GM23338 (cell line): Measurements from ENCODE around the gene MGAT4B. TPM values are rescaled to one million over a fixed set of nuclear protein-coding genes. Genes with fewer than 3 reads are reported as not detected.
"Not testable (repeated sequence)": the region's sequence is repeated elsewhere in the genome, so short reads cannot be mapped to it uniquely, and the experiment has no call there.

Experiments used
- ATAC-seq: fragments of 200-7000 bp; cut with Tn5 transposase; 3 replicates; pipeline ENCODE4 v1.9.1; 2020
- DNase-seq: peaks from one replicate; pipeline ENCODE4 v3.0.0-alpha.2; 2015; ENCODE audit warnings: low spot score
- H2AFZ ChIP-seq: fragments of 200-600 bp; sonication (generic); 2 replicates; pipeline ENCODE4 v1.8.0; 2016; ENCODE audit warnings: antibody characterized with exemption, mild to moderate bottlenecking, moderate library complexity
- H3F3A ChIP-seq: fragments of 200-600 bp; sonication (generic); replicated peaks from 2 replicates; pipeline ENCODE4 v1.8.0; 2017; ENCODE audit warnings: antibody characterized with exemption, mixed run types, low read depth
- H3K27ac ChIP-seq: fragments of 200-600 bp; sonication (generic); 2 replicates; pipeline ENCODE4 v1.6.1; 2016; ENCODE audit warnings: low read depth
- H3K27me3 ChIP-seq: fragments of 200-600 bp; sonication (generic); 2 replicates; pipeline ENCODE4 v1.8.0; 2016; ENCODE audit warnings: mild to moderate bottlenecking, mixed run types, moderate library complexity; ENCODE audit not compliant: insufficient read depth
- H3K36me3 ChIP-seq: fragments of 200-600 bp; sonication (generic); 2 replicates; pipeline ENCODE4 v1.8.0; 2016; ENCODE audit warnings: mild to moderate bottlenecking; ENCODE audit not compliant: insufficient read depth
- H3K4me1 ChIP-seq: fragments of 200-600 bp; sonication (generic); 2 replicates; pipeline ENCODE4 v1.8.0; 2016; ENCODE audit warnings: mild to moderate bottlenecking, moderate library complexity; ENCODE audit not compliant: insufficient read depth
- H3K4me2 ChIP-seq: fragments of 200-600 bp; sonication (generic); 2 replicates; pipeline ENCODE4 v1.7.1; 2017; ENCODE audit warnings: mixed run types
- H3K4me3 ChIP-seq: fragments of 200-600 bp; sonication (generic); 2 replicates; pipeline ENCODE4 v1.6.1; 2016; ENCODE audit warnings: mixed run types
- H3K79me2 ChIP-seq: fragments of 200-600 bp; sonication (generic); replicated peaks from 2 replicates; pipeline ENCODE4 v1.8.0; 2017; ENCODE audit warnings: mild to moderate bottlenecking; ENCODE audit not compliant: insufficient read depth
- H3K9me2 ChIP-seq: fragments of 200-600 bp; sonication (generic); 2 replicates; pipeline ENCODE4 v1.8.0; 2017; ENCODE audit not compliant: insufficient read depth
- H4K20me1 ChIP-seq: fragments of 200-600 bp; sonication (generic); replicated peaks from 2 replicates; pipeline ENCODE4 v1.8.0; 2017; ENCODE audit warnings: mild to moderate bottlenecking; ENCODE audit not compliant: insufficient read depth
- H3K27ac Mint-ChIP-seq: 2 replicates; pipeline ENCODE4 v1.8.0; 2020; ENCODE audit warnings: inconsistent platforms, mild to moderate bottlenecking, moderate library complexity, mixed read lengths
- H3K27me3 Mint-ChIP-seq: 3 replicates; pipeline ENCODE4 v1.8.0; 2022; ENCODE audit warnings: low read depth, mild to moderate bottlenecking, moderate library complexity, mixed read lengths, inconsistent platforms; ENCODE audit not compliant: insufficient read depth, poor library complexity
- H3K36me3 Mint-ChIP-seq: 3 replicates; pipeline ENCODE4 v1.8.0; 2021; ENCODE audit warnings: low read depth, mild to moderate bottlenecking, inconsistent platforms, moderate library complexity, mixed read lengths
- H3K4me1 Mint-ChIP-seq: 3 replicates; pipeline ENCODE4 v1.8.0; 2020; ENCODE audit warnings: mild to moderate bottlenecking, inconsistent platforms, mixed read lengths
- H3K4me3 Mint-ChIP-seq: 3 replicates; pipeline ENCODE4 v1.8.0; 2021; ENCODE audit warnings: moderate library complexity, mild to moderate bottlenecking, inconsistent platforms, mixed read lengths
- H3K9me3 Mint-ChIP-seq: 3 replicates; pipeline ENCODE4 v1.8.0; 2020; ENCODE audit warnings: moderate library complexity, mild to moderate bottlenecking, inconsistent platforms, mixed read lengths
- NANOG ChIP-seq: IDR thresholded peaks from 2 replicates; pipeline ENCODE4 v1.6.1; 2016; ENCODE audit warnings: antibody characterized with exemption, borderline replicate concordance
- ZNF331 ChIP-seq: fragments of 250-450 bp; sonication (Bioruptor Pico); IDR thresholded peaks from 2 replicates; pipeline ENCODE4 v1.5.0; 2020; ENCODE audit warnings: low read depth, mild to moderate bottlenecking, moderate library complexity
- polyA plus RNA-seq: library from polyadenylated mRNA; unstranded; fragments of >200 nt; fragmentation: Nextera tagmentation; extraction: Ambion mirVana; gene quantifications from 2 replicates; pipeline ENCODE4 v1.2.1, GENCODE V29; 2016
- total RNA-seq: library from RNA; depleted of rRNA; stranded (reverse); fragments of >200 nt; shearing (Covaris generic); gene quantifications from 2 replicates; pipeline ENCODE4 v1.2.3, GENCODE V29; 2014
- TF ChIP-seq, protein P1 (sequence below): IDR thresholded peaks from one replicate; pipeline ENCODE4 v1.6.1; 2018; ENCODE audit warnings: antibody characterized with exemption; ENCODE audit not compliant: unreplicated experiment
- TF ChIP-seq, protein P2 (sequence below), 2 experiments: fragments of 200-600 bp in 1 of 2; sonication (generic) in 1 of 2; conservative IDR thresholded peaks; 2 replicates each; pipeline versions ENCODE4 v1.5.1 to v1.6.1; 2016 to 2017; ENCODE audit warnings: antibody characterized with exemption in 2 of 2, low read depth in 2 of 2, mild to moderate bottlenecking in 2 of 2, moderate library complexity in 1 of 2

The MGAT4B gene
- total and polyA plus RNA-seq, 2 experiments from 2014 or later: 32.3 to 101 TPM

DNA sequence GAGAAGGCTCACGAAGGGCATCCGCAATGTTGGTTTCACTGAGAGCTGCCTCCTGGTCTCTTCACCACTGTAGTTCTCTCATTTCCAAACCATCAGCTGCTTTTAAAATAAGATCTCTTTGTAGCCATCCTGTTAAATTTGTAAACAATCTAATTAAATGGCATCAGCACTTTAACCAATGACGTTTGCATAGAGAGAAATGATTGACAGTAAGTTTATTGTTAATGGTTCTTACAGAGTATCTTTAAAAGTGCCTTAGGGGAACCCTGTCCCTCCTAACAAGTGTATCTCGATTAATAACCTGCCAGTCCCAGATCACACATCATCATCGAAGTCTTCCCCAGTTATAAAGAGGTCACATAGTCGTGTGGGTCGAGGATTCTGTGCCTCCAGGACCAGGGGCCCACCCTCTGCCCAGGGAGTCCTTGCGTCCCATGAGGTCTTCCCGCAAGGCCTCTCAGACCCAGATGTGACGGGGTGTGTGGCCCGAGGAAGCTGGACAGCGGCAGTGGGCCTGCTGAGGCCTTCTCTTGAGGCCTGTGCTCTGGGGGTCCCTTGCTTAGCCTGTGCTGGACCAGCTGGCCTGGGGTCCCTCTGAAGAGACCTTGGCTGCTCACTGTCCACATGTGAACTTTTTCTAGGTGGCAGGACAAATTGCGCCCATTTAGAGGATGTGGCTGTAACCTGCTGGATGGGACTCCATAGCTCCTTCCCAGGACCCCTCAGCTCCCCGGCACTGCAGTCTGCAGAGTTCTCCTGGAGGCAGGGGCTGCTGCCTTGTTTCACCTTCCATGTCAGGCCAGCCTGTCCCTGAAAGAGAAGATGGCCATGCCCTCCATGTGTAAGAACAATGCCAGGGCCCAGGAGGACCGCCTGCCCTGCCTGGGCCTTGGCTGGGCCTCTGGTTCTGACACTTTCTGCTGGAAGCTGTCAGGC is 30.7 kb upstream of the MGAT4B start:
- peaks cover 8% of the 10 kb centered on the region for H3K9me3 Mint-ChIP-seq
- ATAC-seq (no peak), DNase-seq (no peak)
- Histone ChIP-seq H3K4me2 (no peak overlapping the region), H3K27me3 (no peaks in the 10 kb centered on the region), H3K36me3 (peaks cover 21% of the 10 kb centered on the region), H2AFZ (no peak overlapping the region), H3K9me2 (no peaks in the 10 kb centered on the region), H3K4me1 (no peaks in the 10 kb centered on the region), H3K27ac (peak overlapping the region; percentile 33; the same call in 1 of the 2 replicates), H3F3A (peaks cover 18% of the 10 kb centered on the region; the same call in 1 of the 2 replicates), H4K20me1 (0 out of 2 replicates have a peak, but pooled peaks cover 4% of the 10 kb centered on the region), H3K4me3 (no peak overlapping the region), H3K79me2 (no peaks in the 10 kb centered on the region)
- no peak for TF ChIP-seq NANOG
- TF ChIP-seq, protein P1, sequence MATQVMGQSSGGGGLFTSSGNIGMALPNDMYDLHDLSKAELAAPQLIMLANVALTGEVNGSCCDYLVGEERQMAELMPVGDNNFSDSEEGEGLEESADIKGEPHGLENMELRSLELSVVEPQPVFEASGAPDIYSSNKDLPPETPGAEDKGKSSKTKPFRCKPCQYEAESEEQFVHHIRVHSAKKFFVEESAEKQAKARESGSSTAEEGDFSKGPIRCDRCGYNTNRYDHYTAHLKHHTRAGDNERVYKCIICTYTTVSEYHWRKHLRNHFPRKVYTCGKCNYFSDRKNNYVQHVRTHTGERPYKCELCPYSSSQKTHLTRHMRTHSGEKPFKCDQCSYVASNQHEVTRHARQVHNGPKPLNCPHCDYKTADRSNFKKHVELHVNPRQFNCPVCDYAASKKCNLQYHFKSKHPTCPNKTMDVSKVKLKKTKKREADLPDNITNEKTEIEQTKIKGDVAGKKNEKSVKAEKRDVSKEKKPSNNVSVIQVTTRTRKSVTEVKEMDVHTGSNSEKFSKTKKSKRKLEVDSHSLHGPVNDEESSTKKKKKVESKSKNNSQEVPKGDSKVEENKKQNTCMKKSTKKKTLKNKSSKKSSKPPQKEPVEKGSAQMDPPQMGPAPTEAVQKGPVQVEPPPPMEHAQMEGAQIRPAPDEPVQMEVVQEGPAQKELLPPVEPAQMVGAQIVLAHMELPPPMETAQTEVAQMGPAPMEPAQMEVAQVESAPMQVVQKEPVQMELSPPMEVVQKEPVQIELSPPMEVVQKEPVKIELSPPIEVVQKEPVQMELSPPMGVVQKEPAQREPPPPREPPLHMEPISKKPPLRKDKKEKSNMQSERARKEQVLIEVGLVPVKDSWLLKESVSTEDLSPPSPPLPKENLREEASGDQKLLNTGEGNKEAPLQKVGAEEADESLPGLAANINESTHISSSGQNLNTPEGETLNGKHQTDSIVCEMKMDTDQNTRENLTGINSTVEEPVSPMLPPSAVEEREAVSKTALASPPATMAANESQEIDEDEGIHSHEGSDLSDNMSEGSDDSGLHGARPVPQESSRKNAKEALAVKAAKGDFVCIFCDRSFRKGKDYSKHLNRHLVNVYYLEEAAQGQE: peak; percentile 26
- peaks cover 21% of the 10 kb centered on the region for H3K27me3 Mint-ChIP-seq
- no peaks in the 10 kb centered on the region for H3K4me1 Mint-ChIP-seq
- H3K27ac Mint-ChIP-seq: no peak overlapping the region
- no peak overlapping the region; the same call in 2 of the 3 replicates for H3K4me3 Mint-ChIP-seq
- peaks cover 91% of the 10 kb centered on the region for H3K36me3 Mint-ChIP-seq

DNA sequence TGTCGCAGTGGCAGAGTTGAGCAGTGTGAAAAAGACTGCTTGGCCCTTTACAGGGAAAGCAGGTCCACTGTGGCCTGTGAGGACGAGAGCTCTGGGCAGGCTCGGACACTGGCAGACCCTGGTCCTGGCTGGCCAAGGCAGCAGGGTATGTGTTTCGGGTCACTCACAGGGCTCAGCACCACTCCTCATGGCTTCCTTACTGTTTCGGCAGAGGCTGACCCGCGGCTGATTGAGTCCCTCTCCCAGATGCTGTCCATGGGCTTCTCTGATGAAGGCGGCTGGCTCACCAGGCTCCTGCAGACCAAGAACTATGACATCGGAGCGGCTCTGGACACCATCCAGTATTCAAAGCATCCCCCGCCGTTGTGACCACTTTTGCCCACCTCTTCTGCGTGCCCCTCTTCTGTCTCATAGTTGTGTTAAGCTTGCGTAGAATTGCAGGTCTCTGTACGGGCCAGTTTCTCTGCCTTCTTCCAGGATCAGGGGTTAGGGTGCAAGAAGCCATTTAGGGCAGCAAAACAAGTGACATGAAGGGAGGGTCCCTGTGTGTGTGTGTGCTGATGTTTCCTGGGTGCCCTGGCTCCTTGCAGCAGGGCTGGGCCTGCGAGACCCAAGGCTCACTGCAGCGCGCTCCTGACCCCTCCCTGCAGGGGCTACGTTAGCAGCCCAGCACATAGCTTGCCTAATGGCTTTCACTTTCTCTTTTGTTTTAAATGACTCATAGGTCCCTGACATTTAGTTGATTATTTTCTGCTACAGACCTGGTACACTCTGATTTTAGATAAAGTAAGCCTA is 29.8 kb upstream of the MGAT4B start:
- no peaks in the 10 kb centered on the region for H3K4me1 ChIP-seq
- DNase-seq (peak; percentile 28), ATAC-seq (peak; percentile 29)
- H3K9me2 ChIP-seq: no peaks in the 10 kb centered on the region
- H3K27me3 ChIP-seq: no peaks in the 10 kb centered on the region
- H3K27ac ChIP-seq: 0 out of 2 replicates have a peak overlapping the region, but pooled peaks have one; percentile 33
- H3F3A ChIP-seq: peaks cover 18% of the 10 kb centered on the region; the same call in 1 of the 2 replicates
- H3K27me3 Mint-ChIP-seq: peaks cover 24% of the 10 kb centered on the region
- H2AFZ ChIP-seq: no peak overlapping the region
- H3K36me3 ChIP-seq: peaks cover 21% of the 10 kb centered on the region
- peaks cover 5% of the 10 kb centered on the region; the same call in 1 of the 2 replicates for H4K20me1 ChIP-seq
- no peak overlapping the region for H3K4me3 ChIP-seq
- H3K4me2 ChIP-seq: no peak overlapping the region
- H3K4me3 Mint-ChIP-seq: no peak overlapping the region
- peaks cover 93% of the 10 kb centered on the region for H3K36me3 Mint-ChIP-seq
- no peaks in the 10 kb centered on the region for H3K4me1 Mint-ChIP-seq
- H3K9me3 Mint-ChIP-seq: peaks cover 8% of the 10 kb centered on the region
- H3K27ac Mint-ChIP-seq: peak overlapping the region; percentile 49; the same call in 1 of the 2 replicates
- TF ChIP-seq, protein P2, sequence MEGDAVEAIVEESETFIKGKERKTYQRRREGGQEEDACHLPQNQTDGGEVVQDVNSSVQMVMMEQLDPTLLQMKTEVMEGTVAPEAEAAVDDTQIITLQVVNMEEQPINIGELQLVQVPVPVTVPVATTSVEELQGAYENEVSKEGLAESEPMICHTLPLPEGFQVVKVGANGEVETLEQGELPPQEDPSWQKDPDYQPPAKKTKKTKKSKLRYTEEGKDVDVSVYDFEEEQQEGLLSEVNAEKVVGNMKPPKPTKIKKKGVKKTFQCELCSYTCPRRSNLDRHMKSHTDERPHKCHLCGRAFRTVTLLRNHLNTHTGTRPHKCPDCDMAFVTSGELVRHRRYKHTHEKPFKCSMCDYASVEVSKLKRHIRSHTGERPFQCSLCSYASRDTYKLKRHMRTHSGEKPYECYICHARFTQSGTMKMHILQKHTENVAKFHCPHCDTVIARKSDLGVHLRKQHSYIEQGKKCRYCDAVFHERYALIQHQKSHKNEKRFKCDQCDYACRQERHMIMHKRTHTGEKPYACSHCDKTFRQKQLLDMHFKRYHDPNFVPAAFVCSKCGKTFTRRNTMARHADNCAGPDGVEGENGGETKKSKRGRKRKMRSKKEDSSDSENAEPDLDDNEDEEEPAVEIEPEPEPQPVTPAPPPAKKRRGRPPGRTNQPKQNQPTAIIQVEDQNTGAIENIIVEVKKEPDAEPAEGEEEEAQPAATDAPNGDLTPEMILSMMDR (conservative IDR thresholded peaks at IDR 0.05; ENCODE audit: low read depth in 2 of 2): 0 out of 4 replicates have a peak, but pooled peaks of 1 of the 2 experiments have one; percentile 12
- no peak for TF ChIP-seq ZNF331 (CRISPR knock-in tag)
- no peaks in the 10 kb centered on the region for H3K79me2 ChIP-seq

DNA sequence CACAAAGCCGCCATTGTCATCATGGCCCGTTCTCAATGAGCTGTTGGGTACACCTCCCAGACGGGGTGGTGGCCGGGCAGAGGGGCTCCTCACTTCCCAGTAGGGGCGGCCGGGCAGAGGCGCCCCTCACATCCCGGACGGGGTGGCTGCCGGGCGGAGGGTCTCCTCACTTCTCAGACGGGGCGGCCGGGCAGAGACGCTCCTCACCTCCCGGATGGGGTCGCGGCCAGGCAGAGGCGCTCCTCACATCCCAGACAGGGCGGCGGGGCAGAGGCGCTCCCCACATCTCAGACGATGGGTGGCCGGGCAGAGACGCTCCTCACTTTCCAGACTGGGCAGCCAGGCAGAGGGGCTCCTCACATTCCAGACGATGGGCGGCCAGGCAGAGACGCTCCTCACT is 28.2 kb upstream of the MGAT4B start:
- Histone ChIP-seq H3F3A (peaks cover 25% of the 10 kb centered on the region), H4K20me1 (peaks cover 13% of the 10 kb centered on the region), H3K36me3 (peaks cover 25% of the 10 kb centered on the region)
- Mint-ChIP-seq H3K36me3 (peaks cover 95% of the 10 kb centered on the region), H3K9me3 (peaks cover 10% of the 10 kb centered on the region), H3K27me3 (peaks cover 21% of the 10 kb centered on the region)
- H3K4me3 Mint-ChIP-seq, H3K4me1 Mint-ChIP-seq, H3K4me3 ChIP-seq, H3K27ac ChIP-seq, H3K4me1 ChIP-seq, ATAC-seq, DNase-seq, H3K27me3 ChIP-seq, H3K9me2 ChIP-seq, H3K79me2 ChIP-seq, H3K27ac Mint-ChIP-seq, H2AFZ ChIP-seq, H3K4me2 ChIP-seq: not testable (repeated sequence)
